HG03342 (cell line): ENCODE data around the gene FMNL2.

ENCODE experiments used
- ATAC-seq: cut with Tn5 transposase; IDR thresholded peaks from one replicate; pipeline ENCODE4 v1.9.1; 2021; ENCODE audit warnings: mild to moderate bottlenecking, moderate library complexity; ENCODE audit not compliant: unreplicated experiment

Gene FMNL2

GRCh38 chr2:152603166-152603565 lies 268.2 kb downstream of the FMNL2 start:
- no peak for ATAC-seq

DNA sequence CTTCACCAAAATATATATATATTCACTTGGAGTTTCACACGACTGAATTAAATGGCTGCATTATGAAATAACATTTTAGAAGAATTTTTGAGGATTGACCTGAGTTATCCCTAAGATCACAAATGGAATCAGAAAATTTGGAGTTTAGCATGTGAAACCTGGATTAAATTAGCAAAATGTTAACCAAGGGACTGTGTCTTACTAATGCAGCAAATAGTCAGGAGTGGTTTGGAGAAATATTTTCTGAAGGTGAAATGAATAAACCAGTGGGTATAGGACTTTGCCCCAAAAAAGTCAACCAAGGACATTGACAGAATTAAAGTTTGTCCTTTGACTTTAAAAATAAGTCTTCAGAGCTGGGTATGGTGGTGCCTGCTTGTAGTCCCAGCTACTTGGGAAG lies 271.1 kb downstream of the FMNL2 start:
- no peak for ATAC-seq

DNA sequence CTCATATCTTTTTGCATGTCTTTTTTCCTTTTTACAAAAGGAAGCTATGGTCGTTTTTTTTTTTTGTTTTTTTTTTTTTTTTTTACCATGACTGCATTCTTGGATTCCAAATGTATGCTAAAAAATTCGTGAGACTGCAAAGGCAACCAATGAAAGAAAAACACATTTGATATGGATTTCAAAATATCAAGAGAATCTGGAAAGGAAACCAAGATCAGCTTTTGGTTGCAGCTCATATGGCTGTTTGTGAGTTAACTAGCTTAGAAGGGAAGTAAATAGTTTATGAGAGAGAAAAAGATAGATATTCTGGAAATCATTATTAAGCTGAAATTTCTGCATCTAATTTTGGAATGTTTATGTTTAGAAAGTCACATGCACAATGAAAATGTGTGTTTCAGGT lies 272.0 kb downstream of the FMNL2 start:
- no peak for ATAC-seq

DNA sequence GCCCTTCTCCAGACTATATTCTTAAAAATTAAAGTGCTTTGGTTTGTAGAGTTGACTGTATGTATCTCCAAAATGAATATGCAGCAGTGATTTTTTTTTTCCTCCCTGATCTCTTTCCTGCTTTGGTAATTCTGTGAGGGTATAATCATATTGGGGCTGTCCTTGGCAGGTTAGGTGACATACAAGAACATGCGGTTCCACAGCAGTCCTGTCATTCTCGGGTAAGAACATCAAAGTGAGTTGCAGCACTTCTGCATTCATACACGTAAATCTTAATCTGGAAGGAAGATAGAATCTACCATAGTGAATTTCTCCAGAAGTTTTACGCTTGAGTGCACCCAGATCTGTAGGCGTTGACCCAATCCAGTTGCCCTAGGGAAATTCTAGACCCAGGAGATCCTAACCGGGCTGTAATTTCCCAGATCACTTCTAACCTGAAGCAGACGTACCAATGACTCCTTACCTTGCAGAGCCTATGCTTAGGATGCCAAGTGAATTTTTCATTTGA lies 272.9 kb downstream of the FMNL2 start:
- no peak for ATAC-seq

DNA sequence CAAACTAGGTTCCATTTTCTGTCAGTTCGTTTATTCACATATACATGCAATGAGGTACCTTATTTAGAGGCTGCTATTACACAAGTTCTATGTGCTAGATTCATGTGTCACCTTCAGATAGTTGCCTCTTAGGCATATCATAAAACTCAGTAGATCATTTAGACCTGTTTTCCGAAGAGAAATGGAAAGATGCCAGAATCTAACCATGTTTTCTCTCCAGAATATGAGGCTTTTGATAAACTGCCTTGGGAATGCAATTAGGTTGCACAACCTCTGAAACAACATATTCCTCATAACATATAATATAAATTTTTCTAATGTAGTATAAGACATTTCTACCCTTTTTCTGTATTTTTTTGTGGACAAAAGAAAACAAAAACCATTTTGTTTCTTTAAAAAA lies 274.2 kb downstream of the FMNL2 start:
- no peak for ATAC-seq

DNA sequence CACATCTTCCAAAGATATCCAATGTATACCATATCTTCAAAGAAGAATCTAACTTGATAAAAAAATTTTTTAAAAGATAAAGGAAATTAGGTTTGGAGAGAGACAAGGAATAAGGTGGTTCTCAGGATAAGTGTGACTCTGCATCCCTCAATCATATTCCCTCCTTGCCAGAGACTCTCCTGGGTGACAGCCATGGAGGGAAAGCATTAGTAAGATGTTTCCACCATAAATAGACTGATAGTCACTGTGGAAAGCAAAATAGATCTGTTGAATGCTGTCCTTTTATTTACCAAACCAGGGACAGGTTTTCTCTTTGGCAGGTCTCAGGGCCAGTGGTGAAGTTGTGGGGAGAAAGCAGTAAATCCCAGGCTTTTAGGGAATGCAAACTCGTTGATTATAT lies 274.7 kb downstream of the FMNL2 start:
- ATAC-seq: no peak

DNA sequence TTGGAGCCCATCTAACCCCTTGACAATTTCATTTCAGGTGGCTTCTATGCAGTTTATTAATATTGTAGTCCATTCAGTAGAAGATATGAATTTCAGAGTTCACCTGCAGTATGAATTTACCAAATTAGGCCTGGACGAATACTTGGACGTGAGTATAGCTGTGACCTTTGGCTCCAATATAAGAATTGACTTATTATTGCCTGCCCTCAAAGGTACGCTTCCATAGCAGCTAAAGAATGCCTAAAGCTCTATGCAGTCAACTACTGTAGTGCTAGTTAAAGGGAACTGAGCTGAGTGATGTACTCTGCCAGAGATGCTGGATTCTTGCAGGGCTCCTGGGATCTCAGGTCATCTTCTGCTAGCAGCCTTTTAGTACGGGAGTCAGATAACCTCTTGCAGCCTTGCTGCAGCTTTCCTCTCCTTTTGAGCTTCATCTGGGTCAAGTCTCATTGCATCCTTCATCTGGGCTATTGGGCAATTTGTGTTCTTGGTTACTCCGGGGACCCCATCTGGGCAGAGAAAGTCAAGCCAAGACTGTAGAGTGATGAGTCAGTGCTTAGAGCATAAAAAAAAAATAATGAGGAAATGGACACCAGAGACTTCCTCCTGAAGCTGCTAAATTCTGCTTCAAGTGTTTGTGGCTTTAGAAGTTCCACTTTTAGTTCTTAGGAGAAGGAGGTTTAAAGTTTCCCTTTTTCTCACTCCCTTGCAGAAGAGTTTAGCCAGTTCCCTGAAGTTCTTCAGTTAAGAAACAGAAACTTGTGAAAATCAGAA lies 276.7 kb downstream of the FMNL2 start:
- ATAC-seq: peak; percentile 82

DNA sequence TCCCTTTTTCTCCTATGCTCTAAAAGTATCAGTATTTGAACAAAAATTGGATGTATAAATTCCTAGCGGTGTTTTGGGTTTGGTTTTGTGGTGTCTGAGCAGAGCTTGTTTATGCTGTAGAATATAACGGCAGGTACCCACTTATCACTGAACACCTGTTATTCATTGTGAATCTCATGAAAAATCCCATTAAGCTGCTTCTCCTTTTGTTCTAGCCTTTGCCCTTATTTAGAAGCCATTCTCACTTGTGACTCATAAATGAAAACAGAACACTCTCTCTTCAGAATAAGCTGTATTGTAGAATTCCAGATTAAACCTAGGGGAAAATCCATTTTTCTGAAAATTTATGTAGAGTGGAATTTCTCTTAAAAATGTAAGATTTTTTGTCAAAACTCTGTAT lies 278.3 kb downstream of the FMNL2 start:
- peak; percentile 43 for ATAC-seq

GRCh38 chr2:152615177-152615576 lies 280.2 kb downstream of the FMNL2 start:
- no peak for ATAC-seq

- no peak for ATAC-seq
These were observed 282.6 kb downstream of the FMNL2 start for GRCh38 chr2:152617456-152618192.

- ATAC-seq: no peak
These were observed 283.2 kb downstream of the FMNL2 start for GRCh38 chr2:152618193-152618564.

DNA sequence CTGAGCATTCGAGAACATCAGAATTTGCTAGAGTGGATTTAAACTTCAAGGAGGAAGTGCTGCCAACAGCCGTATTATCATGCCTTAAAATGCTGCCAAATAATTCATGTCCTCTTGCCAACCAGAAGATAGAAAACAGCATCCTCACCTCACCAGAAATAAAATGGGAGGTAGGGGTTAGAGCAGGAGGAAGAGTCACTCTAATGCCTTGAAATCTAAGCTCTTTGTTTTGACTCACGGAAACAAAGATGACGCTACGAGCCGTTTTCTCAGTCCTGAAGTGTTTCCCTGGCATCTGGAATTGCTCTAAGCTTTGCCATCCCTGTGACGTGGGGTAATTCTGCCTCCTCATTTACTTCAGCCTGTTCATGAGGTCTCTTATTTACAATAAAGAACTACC lies 285.2 kb downstream of the FMNL2 start:
- no peak for ATAC-seq

- no peak for ATAC-seq
These were observed 286.0 kb downstream of the FMNL2 start for GRCh38 chr2:152620985-152621384.

DNA sequence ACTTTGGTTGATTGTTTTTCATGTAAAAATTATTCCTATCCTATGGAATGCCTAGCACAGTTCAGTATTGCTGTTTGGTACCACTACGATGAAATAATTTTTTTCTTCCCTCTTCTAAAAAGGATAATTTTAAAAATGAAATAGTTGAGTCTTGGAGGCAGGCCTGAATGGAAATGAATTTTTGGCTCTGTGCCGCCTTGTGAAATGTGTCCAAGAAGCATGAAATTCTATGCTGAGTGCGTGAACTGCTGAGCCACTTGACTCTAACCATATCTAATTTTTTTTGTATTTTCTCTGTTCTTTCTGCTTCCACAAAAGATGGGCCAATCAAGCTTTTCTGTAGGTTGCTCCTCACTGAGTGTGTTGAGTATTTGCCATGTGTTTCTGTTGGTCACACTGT lies 287.2 kb downstream of the FMNL2 start:
- ATAC-seq: no peak

GRCh38 chr2:152623076-152623740 lies 288.2 kb downstream of the FMNL2 start:
- no peak for ATAC-seq

DNA sequence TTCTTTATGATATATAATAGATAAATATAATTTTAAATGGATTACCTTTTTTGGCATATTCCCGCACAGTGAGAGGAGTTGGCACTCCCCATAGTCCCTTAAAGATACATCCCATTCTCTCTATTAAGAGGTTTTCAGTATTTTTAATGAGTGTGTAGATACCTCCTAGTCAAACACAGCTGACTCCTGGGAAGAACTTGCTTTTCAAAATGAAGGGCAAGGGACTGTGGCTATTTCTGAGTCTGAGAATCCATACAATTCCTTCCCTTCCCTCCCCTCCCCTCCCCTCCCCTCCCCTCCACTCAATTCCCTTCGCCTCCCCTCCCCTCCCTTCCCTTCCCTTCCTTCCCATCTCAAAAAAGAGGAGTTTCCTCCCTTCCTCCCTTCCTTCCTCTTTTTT lies 288.8 kb downstream of the FMNL2 start:
- ATAC-seq: no peak

DNA sequence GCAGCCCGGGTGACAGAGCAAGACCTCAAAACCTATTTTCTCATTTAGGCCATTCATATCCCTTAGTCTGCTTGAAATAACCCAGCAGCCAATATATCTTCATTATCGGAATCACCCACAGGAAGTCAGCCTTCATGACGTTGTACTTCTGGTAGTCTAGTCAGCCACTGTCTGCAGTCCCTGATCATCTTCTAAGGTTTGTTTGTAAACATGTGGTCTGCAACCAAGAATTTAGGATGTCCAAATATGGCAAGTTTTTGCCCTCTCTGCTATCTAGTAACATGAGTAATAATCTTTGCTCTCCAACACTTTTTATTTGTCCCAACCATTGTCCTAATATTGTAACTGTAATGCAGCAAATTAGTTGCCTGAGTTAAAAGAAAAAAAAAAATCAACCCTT lies 289.8 kb downstream of the FMNL2 start:
- no peak for ATAC-seq

GRCh38 chr2:152626911-152627339 lies 292.0 kb downstream of the FMNL2 start:
- ATAC-seq: no peak

- peak; percentile 57 for ATAC-seq
These were observed 292.5 kb downstream of the FMNL2 start for GRCh38 chr2:152627351-152627957.

- ATAC-seq: no peak
These were observed 294.2 kb downstream of the FMNL2 start for GRCh38 chr2:152629202-152629601.

DNA sequence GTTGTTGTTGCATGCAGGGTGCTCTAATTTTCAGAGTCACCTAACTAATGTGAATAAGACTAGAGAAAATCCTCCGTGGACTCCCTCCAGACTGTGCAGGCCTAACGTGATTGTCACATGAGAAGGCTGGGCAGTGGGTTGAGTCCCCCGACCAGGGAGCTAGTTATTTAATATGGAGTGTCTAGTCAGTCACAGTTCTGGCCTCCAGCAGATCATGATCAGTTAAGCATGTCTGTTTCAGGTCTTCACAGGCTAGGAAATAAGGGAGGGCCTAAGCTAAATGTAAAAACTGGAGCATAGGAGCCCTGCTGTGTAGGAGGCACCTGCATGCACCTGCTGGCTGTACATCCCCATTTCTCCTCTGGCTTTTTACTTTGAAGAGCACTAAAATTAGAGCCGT lies 295.5 kb downstream of the FMNL2 start:
- ATAC-seq: no peak
